Measurements from ENCODE around the gene SRRM3. TPM values are rescaled to one million over a fixed set of nuclear protein-coding genes. Genes with fewer than 3 reads are reported as not detected.

The SRRM3 gene
- polyA plus RNA-seq, 1 donor (not counting 4 experiments of a cell fraction or from before 2014, with no cell fraction given), result 0.30 TPM

DNA sequence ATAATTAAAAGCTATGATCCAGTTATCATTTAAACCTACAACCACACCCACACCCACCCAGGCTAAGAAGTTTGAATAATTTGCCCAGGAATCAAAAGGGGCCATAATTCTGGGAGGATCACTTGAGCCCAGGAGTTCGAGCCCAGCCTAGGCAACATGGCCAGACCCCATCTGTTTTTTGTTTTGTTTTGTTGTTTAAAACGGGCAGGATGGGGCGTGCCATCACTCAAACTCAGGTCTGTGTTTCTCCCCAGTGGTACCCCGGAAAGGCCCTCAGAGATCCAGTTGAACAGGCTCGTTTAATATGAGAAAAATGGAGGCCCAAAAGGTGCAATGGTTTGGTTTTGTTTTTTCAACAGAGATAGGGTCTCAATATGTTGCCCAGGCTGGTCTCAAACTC, 124.1 kb downstream of the SRRM3 start:
- H3K9me1 ChIP-seq (ENCODE audit: control insufficient read depth, extremely low read depth, insufficient read depth, low read length), result no peaks in the 10 kb centered on the region
- DNase-seq (ENCODE audit: low read depth, low spot score) (no peak), FAIRE-seq (no peak)
- no peaks in the 10 kb centered on the region for H3K4me1 ChIP-seq (ENCODE audit: control insufficient read depth, extremely low read depth, insufficient read depth, low read length)
- H3K79me2 ChIP-seq (ENCODE audit: control insufficient read depth, insufficient read depth, low read length), result peaks cover 66% of the 10 kb centered on the region
- H3K4me2 ChIP-seq (ENCODE audit: control insufficient read depth, extremely low read depth, insufficient read depth, low read depth, low read length), result no peak overlapping the region
- no peaks in the 10 kb centered on the region for H3K27me3 ChIP-seq (ENCODE audit: control insufficient read depth, extremely low read depth, insufficient read depth, low read length)
- no peaks in the 10 kb centered on the region for H3K9me3 ChIP-seq (ENCODE audit: control insufficient read depth, low read depth, low read length)
- TF ChIP-seq EZH2 (IDR thresholded peaks at IDR 0.05; ENCODE audit: low read length) (no peak), CTCF (optimal IDR thresholded peaks at IDR 0.05 in 1 of 3, IDR thresholded peaks at IDR 0.05 in 1 of 3, conservative IDR thresholded peaks at IDR 0.05 in 1 of 3; ENCODE audit: extremely low read depth in 1 of 3, insufficient read depth in 2 of 3, low read length in 3 of 3) (no peak)
- peaks cover 46 to 48% of the 10 kb centered on the region in 2 experiments for H3K36me3 ChIP-seq (ENCODE audit: control insufficient read depth in 2 of 2, extremely low read depth in 1 of 2, insufficient read depth in 2 of 2, low read length in 2 of 2)
- H3K9ac ChIP-seq (ENCODE audit: control insufficient read depth, extremely low read depth, insufficient read depth, low read length), result no peak overlapping the region
- no peak overlapping the region for H3K4me3 ChIP-seq (ENCODE audit: control insufficient read depth in 2 of 3, extremely low read depth in 1 of 3, insufficient read depth in 2 of 3, low read depth in 1 of 3, low read length in 3 of 3)
- dilution Hi-C loops (cut with MboI; ENCODE audit: extremely low pct_ligation_motif_present, low sequenced_read_pairs), result no loop called here
- no peak overlapping the region for H2AFZ ChIP-seq (ENCODE audit: control insufficient read depth, low read length)
- H4K20me1 ChIP-seq (ENCODE audit: control insufficient read depth, extremely low read depth, insufficient read depth, low read length), result peaks cover 41% of the 10 kb centered on the region
- H3K27ac ChIP-seq (ENCODE audit: control insufficient read depth, insufficient read depth, low read length), result no peak overlapping the region

GRCh38 chr7:76326646-76327233, 125.0 kb downstream of the SRRM3 start:
- no peak for FAIRE-seq
- TF ChIP-seq EZH2 (IDR thresholded peaks at IDR 0.05; ENCODE audit: low read length) (no peak), CTCF (optimal IDR thresholded peaks at IDR 0.05 in 1 of 3, IDR thresholded peaks at IDR 0.05 in 1 of 3, conservative IDR thresholded peaks at IDR 0.05 in 1 of 3; ENCODE audit: extremely low read depth in 1 of 3, insufficient read depth in 2 of 3, low read length in 3 of 3) (no peak)
- peaks cover 49% of the 10 kb centered on the region for H4K20me1 ChIP-seq (ENCODE audit: control insufficient read depth, extremely low read depth, insufficient read depth, low read length)
- H3K9me1 ChIP-seq (ENCODE audit: control insufficient read depth, extremely low read depth, insufficient read depth, low read length), result no peaks in the 10 kb centered on the region
- no peaks in the 10 kb centered on the region for H3K27me3 ChIP-seq (ENCODE audit: control insufficient read depth, extremely low read depth, insufficient read depth, low read length)
- H3K27ac ChIP-seq (ENCODE audit: control insufficient read depth, insufficient read depth, low read length), result no peak overlapping the region
- dilution Hi-C loops (cut with MboI; ENCODE audit: extremely low pct_ligation_motif_present, low sequenced_read_pairs), result no loop called here
- no peak overlapping the region for H3K4me3 ChIP-seq (ENCODE audit: control insufficient read depth in 2 of 3, extremely low read depth in 1 of 3, insufficient read depth in 2 of 3, low read depth in 1 of 3, low read length in 3 of 3)
- peaks cover 49 to 51% of the 10 kb centered on the region in 2 experiments for H3K36me3 ChIP-seq (ENCODE audit: control insufficient read depth in 2 of 2, extremely low read depth in 1 of 2, insufficient read depth in 2 of 2, low read length in 2 of 2)
- H3K4me2 ChIP-seq (ENCODE audit: control insufficient read depth, extremely low read depth, insufficient read depth, low read depth, low read length), result no peak overlapping the region
- no peak overlapping the region for H2AFZ ChIP-seq (ENCODE audit: control insufficient read depth, low read length)
- H3K79me2 ChIP-seq (ENCODE audit: control insufficient read depth, insufficient read depth, low read length), result peaks cover 76% of the 10 kb centered on the region
- no peak for DNase-seq (ENCODE audit: low read depth, low spot score)
- H3K9me3 ChIP-seq (ENCODE audit: control insufficient read depth, low read depth, low read length), result no peaks in the 10 kb centered on the region
- no peaks in the 10 kb centered on the region for H3K4me1 ChIP-seq (ENCODE audit: control insufficient read depth, extremely low read depth, insufficient read depth, low read length)
- no peak overlapping the region for H3K9ac ChIP-seq (ENCODE audit: control insufficient read depth, extremely low read depth, insufficient read depth, low read length)
